WERI-Rb-1 (cell line): Measurements from ENCODE around the gene IBA57.

ENCODE experiments used
- DNase-seq: peaks from one replicate; pipeline ENCODE4 v3.0.0-alpha.2; 2020
- H3K27ac ChIP-seq: fragments of 250-450 bp; sonication (Bioruptor Pico); 2 replicates; pipeline ENCODE4 v1.5.1; 2020; ENCODE audit warnings: mild to moderate bottlenecking, moderate library complexity
- H3K27me3 ChIP-seq: fragments of 250-450 bp; sonication (Bioruptor Pico); 2 replicates; pipeline ENCODE4 v1.5.1; 2021; ENCODE audit warnings: mild to moderate bottlenecking, low read depth, moderate library complexity; ENCODE audit not compliant: insufficient read depth, severe bottlenecking
- H3K36me3 ChIP-seq: fragments of 250-450 bp; sonication (Bioruptor Pico); 2 replicates; pipeline ENCODE4 v1.5.1; 2020; ENCODE audit warnings: mild to moderate bottlenecking, moderate library complexity
- H3K4me3 ChIP-seq: 2 replicates; pipeline ENCODE4 v1.5.1; 2011; ENCODE audit warnings: low read depth, mild to moderate bottlenecking, control low read depth, low read length
- H3K9me3 ChIP-seq: fragments of 250-450 bp; sonication (Bioruptor Pico); 2 replicates; pipeline ENCODE4 v1.5.1; 2021; ENCODE audit warnings: mild to moderate bottlenecking, moderate library complexity; ENCODE audit not compliant: severe bottlenecking
- CTCF ChIP-seq: IDR thresholded peaks from 2 replicates; pipeline ENCODE4 v1.5.1; 2011; ENCODE audit warnings: low read depth, mild to moderate bottlenecking, control low read depth, inconsistent platforms, low read length

IBA57 gene

DNA sequence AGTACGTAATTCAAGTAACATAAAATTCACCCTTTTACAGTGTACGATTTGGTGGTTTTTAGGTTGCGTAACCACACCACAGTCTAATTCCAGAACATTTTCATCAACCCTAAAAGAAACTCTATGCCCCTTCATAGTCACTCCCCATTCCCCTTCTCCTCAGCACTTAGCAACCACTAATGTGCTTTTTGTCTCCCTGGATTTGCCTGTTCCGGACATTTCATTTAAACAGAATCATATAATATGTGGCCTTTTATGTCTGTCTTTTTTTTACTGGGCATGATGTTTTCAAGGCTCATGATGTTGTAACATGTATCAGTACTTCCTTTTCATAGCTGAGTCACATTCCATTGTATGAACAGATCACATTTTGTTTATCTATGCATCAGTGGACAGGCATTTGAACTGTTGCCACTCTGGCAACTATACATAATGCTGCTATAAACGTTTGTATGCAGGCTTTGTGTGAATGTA, 63.0 kb downstream of the IBA57 start:
- no peak for DNase-seq
- no peak for TF ChIP-seq CTCF
- H3K27me3 ChIP-seq = no peaks in the 10 kb centered on the region

GRCh38 chr1:228231189-228231588, 65.6 kb downstream of the IBA57 start:
- Histone ChIP-seq H3K36me3 (no peaks in the 10 kb centered on the region), H3K4me3 (no peak overlapping the region), H3K27ac (no peak overlapping the region), H3K9me3 (no peaks in the 10 kb centered on the region), H3K27me3 (no peaks in the 10 kb centered on the region)
- no peak for TF ChIP-seq CTCF
- DNase-seq = no peak

More for the DNA sequence above, 63.0 kb downstream of the IBA57 start:
- Histone ChIP-seq H3K36me3 (no peaks in the 10 kb centered on the region), H3K9me3 (no peaks in the 10 kb centered on the region), H3K27ac (no peak overlapping the region), H3K4me3 (no peak overlapping the region)
